HepG2 (cell line): ENCODE results near the gene NFRKB. TPM values are rescaled to one million over a fixed set of nuclear protein-coding genes. Genes with fewer than 3 reads are reported as not detected.

Experiments
- polyA plus RNA-seq, 8 experiments: library from polyadenylated mRNA; depleted of rRNA in 3 of 8; stranded (reverse) in 7 of 8; unstranded in 1 of 8; fragments of >200 nt; fragmentation: Illumina TruSeq in 4 of 8; extraction: Trizol in 4 of 8; gene quantifications; 2 replicates each; pipeline versions ENCODE4 v1.2.1 to v1.2.3, GENCODE V29; 2011 to 2016; ENCODE audit warnings: low read depth in 4 of 8, missing spikeins in 1 of 8, mixed read lengths in 1 of 8; ENCODE audit not compliant: insufficient read depth in 1 of 8
- total RNA-seq, 5 experiments: library from RNA; depleted of rRNA; stranded (reverse); fragments of >200 nt; fragmentation: Illumina TruSeq; extraction: Trizol; gene quantifications; 2 replicates each; pipeline ENCODE4 v1.2.3, GENCODE V29; 2016; ENCODE audit warnings: low read depth in 1 of 5

The NFRKB gene
- total and polyA plus RNA-seq, 2 of the 13 experiments (the other 11 are each of a cell fraction or from before 2014, with no cell fraction given), result 22.9 to 23.7 TPM

Other genes with a start within 250 kb of the NFRKB start
- gene TMEM45B, start 79.7 kb downstream of the NFRKB start, total RNA-seq (2016; rRNA removed; fragmentation: Illumina TruSeq; extraction: Trizol), result 17.3 and 29.1 TPM in 2 replicates
- 181 and 248 TPM in 2 replicates for gene TMEM45B, start 79.7 kb downstream of the NFRKB start, polyA plus RNA-seq (2011; rRNA removed)
- gene PRDM10, start 107.3 kb upstream of the NFRKB start, total RNA-seq (2016; rRNA removed; fragmentation: Illumina TruSeq; extraction: Trizol), result 5.8 and 7.6 TPM in 2 replicates
- gene PRDM10, start 107.3 kb upstream of the NFRKB start, polyA plus RNA-seq (2011; rRNA removed), result 5.7 and 8.3 TPM in 2 replicates
- 154 and 315 TPM in 2 replicates for gene APLP2, start 174.3 kb upstream of the NFRKB start, total RNA-seq (2016; rRNA removed; fragmentation: Illumina TruSeq; extraction: Trizol)
- 591 and 594 TPM in 2 replicates for gene APLP2, start 174.3 kb upstream of the NFRKB start, polyA plus RNA-seq (2011; rRNA removed)